Motor neuron (in vitro differentiated cells): ENCODE results near the gene RBM17. TPM values are rescaled to one million over a fixed set of nuclear protein-coding genes. Genes with fewer than 3 reads are reported as not detected.

Experiments used
- ATAC-seq, 8 experiments: fragments of 200-7000 bp; cut with Tn5 transposase; replicated peaks in 6 of 8; 2 replicates each; pipeline ENCODE4 v1.8.0; 2021; ENCODE audit warnings: mild to moderate bottlenecking in 8 of 8, moderate library complexity in 8 of 8
- H3K27ac ChIP-seq, 2 donors: fragments of 250-450 bp; sonication (Bioruptor Pico); 2 replicates each; pipeline ENCODE4 v1.9.0; 2021; ENCODE audit warnings: antibody characterized with exemption in 2 of 2, mild to moderate bottlenecking in 2 of 2, moderate library complexity in 1 of 2
- H3K4me1 ChIP-seq, 2 donors: fragments of 250-450 bp; sonication (Bioruptor Pico); replicated peaks in 1 of 2; 2 replicates each; pipeline ENCODE4 v1.6.1; 2021; ENCODE audit warnings: antibody characterized with exemption in 2 of 2, mild to moderate bottlenecking in 2 of 2, moderate library complexity in 1 of 2
- H3K4me3 ChIP-seq, 5 donors: fragments of 250-450 bp; sonication (Bioruptor Pico); 2 replicates each; pipeline ENCODE4 v1.9.0; 2021; ENCODE audit warnings: antibody characterized with exemption in 5 of 5, mild to moderate bottlenecking in 5 of 5, moderate library complexity in 4 of 5
- WGBS, 10 experiments: fragments of 450-650 bp; shearing (Covaris generic); methylation state at CpG; one replicate each; pipeline ENCODE4 v1.0.0; 2022; 5-methylcytosine and 5-hydroxymethylcytosine counted together
- in situ Hi-C, 9 experiments: fragments of 400-800 bp; cut with MboI; loops; one replicate each; pipeline ENCODE4 v1.15.0; 2021; ENCODE audit warnings: low sequenced_read_pairs in 9 of 9, low pct_unique_long_range_greater_than_20kb in 2 of 9; ENCODE audit not compliant: unreplicated experiment in 9 of 9
- total RNA-seq, 8 experiments: library from RNA; unstranded; fragments of 300-600 nt; gene quantifications; 2 replicates each; pipeline versions ENCODE4 v1.2.3 to v1.2.4, GENCODE V29; 2022

The RBM17 gene
- total RNA-seq, 8 experiments from 2014 or later, result 29.2 to 128 (median 50.7) TPM

- no peak for ATAC-seq
- Histone ChIP-seq H3K4me1 (no peaks in the 10 kb centered on the region), H3K27ac (no peak overlapping the region), H3K4me3 (no peak overlapping the region)
- in situ Hi-C loops, result loop anchor here in 4 of 9 experiments (25.0 kb wide), 1 partner anchor 299 kb away; no protein-coding TSS in a partner anchor
- WGBS, 10 experiments, result 78 to 100% (median 90%) methylated on average over 1 to 6 of the region's 6 CpGs; no CpG with 5 or more reads in 1 of the 10 experiments
These were observed 24.1 kb downstream of the RBM17 start for GRCh38 chr10:6112893-6113292.

- in situ Hi-C loops, result loop anchor here in 4 of 9 experiments (25.0 kb wide), 1 partner anchor 298 kb away; no protein-coding TSS in a partner anchor
- Histone ChIP-seq H3K4me1 (peaks cover 0 to 4% of the 10 kb centered on the region in 2 donors), H3K4me3 (no peak overlapping the region), H3K27ac (no peak overlapping the region)
- ATAC-seq, result no peak
- 50 to 100% (median 100%) methylated on average over 1 to 4 of the region's 4 CpGs for WGBS, 10 experiments
These were observed 25.5 kb downstream of the RBM17 start for GRCh38 chr10:6114299-6114698.

GRCh38 chr10:6114805-6115341 lies 26.0 kb downstream of the RBM17 start:
- WGBS, 10 experiments, result 18 to 100% (median 88%) methylated on average over 1 to 4 of the region's 4 CpGs; no CpG with 5 or more reads in 1 of the 10 experiments
- H3K27ac ChIP-seq, result no peak overlapping the region
- H3K4me1 ChIP-seq, result peaks cover 0 to 8% of the 10 kb centered on the region in 2 donors
- in situ Hi-C loops, result loop anchor here in 4 of 9 experiments (25.0 kb wide), 1 partner anchor 297 kb away; no protein-coding TSS in a partner anchor
- no peak overlapping the region for H3K4me3 ChIP-seq
- ATAC-seq, result peak in 2 of 8 experiments; percentile 53 to 73

GRCh38 chr10:6115411-6115810 lies 26.6 kb downstream of the RBM17 start:
- Histone ChIP-seq H3K27ac (no peak overlapping the region), H3K4me3 (no peak overlapping the region), H3K4me1 (peaks cover 0 to 8% of the 10 kb centered on the region in 2 donors)
- 43 to 100% (median 94%) methylated on average over 1 to 4 of the region's 4 CpGs for WGBS, 10 experiments
- ATAC-seq, result no peak
- in situ Hi-C loops, result loop anchor here in 4 of 9 experiments (25.0 kb wide), 1 partner anchor 297 kb away; no protein-coding TSS in a partner anchor

- Histone ChIP-seq H3K4me3 (no peak overlapping the region), H3K27ac (no peak overlapping the region), H3K4me1 (peaks cover 0 to 8% of the 10 kb centered on the region in 2 donors)
- 52 to 100% (median 85%) methylated on average over 1 to 3 of the region's 3 CpGs for WGBS, 10 experiments
- no peak for ATAC-seq
- in situ Hi-C loops, result loop anchor here in 4 of 9 experiments (25.0 kb wide), 1 partner anchor 296 kb away; no protein-coding TSS in a partner anchor
These were observed 27.1 kb downstream of the RBM17 start for GRCh38 chr10:6115824-6116350.

GRCh38 chr10:6116806-6117205 lies 28.0 kb downstream of the RBM17 start:
- Histone ChIP-seq H3K27ac (no peak overlapping the region), H3K4me1 (peaks cover 0 to 8% of the 10 kb centered on the region in 2 donors), H3K4me3 (no peak overlapping the region)
- no peak for ATAC-seq
- 36 to 100% (median 100%) methylated on average over 1 of the region's 1 CpG; no CpG with 5 or more reads in 2 of the 10 experiments for WGBS, 10 experiments
- in situ Hi-C loops, result loop anchor here in 4 of 9 experiments (25.0 kb wide), 1 partner anchor 295 kb away; no protein-coding TSS in a partner anchor

GRCh38 chr10:6117711-6118110 lies 28.9 kb downstream of the RBM17 start:
- ATAC-seq, result no peak
- 87 to 100% (median 93%) methylated on average over 1 to 8 of the region's 11 CpGs; no CpG with 5 or more reads in 6 of the 10 experiments for WGBS, 10 experiments
- Histone ChIP-seq H3K4me1 (peaks cover 0 to 8% of the 10 kb centered on the region in 2 donors), H3K4me3 (no peak overlapping the region), H3K27ac (no peak overlapping the region)
- in situ Hi-C loops, result loop anchor here in 4 of 9 experiments (25.0 kb wide), 1 partner anchor 295 kb away; no protein-coding TSS in a partner anchor

GRCh38 chr10:6119423-6119822 lies 30.6 kb downstream of the RBM17 start:
- 34 to 79% (median 65%) methylated on average over 1 to 5 of the region's 5 CpGs; no CpG with 5 or more reads in 1 of the 10 experiments for WGBS, 10 experiments
- Histone ChIP-seq H3K27ac (no peak overlapping the region), H3K4me1 (peaks cover 0 to 8% of the 10 kb centered on the region in 2 donors), H3K4me3 (no peak overlapping the region)
- ATAC-seq, result peak in 1 of 8 experiments; percentile 57
- in situ Hi-C loops, result loop anchor here in 4 of 9 experiments (25.0 kb wide), 1 partner anchor 293 kb away; no protein-coding TSS in a partner anchor

GRCh38 chr10:6119962-6120361 lies 31.1 kb downstream of the RBM17 start:
- 55 to 100% (median 98%) methylated on average over 1 to 9 of the region's 13 CpGs; no CpG with 5 or more reads in 3 of the 10 experiments for WGBS, 10 experiments
- Histone ChIP-seq H3K4me3 (no peak overlapping the region), H3K27ac (no peak overlapping the region), H3K4me1 (peaks cover 0 to 8% of the 10 kb centered on the region in 2 donors)
- in situ Hi-C loops, result loop anchor here in 4 of 9 experiments (25.0 kb wide), 1 partner anchor 292 kb away; no protein-coding TSS in a partner anchor
- no peak for ATAC-seq

GRCh38 chr10:6120691-6121090 lies 31.9 kb downstream of the RBM17 start:
- WGBS, 10 experiments, result 28 to 85% (median 76%) methylated on average over 2 to 12 of the region's 15 CpGs; no CpG with 5 or more reads in 2 of the 10 experiments
- H3K27ac ChIP-seq, result no peak overlapping the region
- no peak overlapping the region for H3K4me3 ChIP-seq
- in situ Hi-C loops, result loop anchor here in 4 of 9 experiments (25.0 kb wide), 1 partner anchor 292 kb away; no protein-coding TSS in a partner anchor
- peaks cover 0 to 8% of the 10 kb centered on the region in 2 donors for H3K4me1 ChIP-seq
- peak in 1 of 8 experiments; percentile 15 for ATAC-seq

GRCh38 chr10:6121146-6121545 lies 32.3 kb downstream of the RBM17 start:
- no peak for ATAC-seq
- Histone ChIP-seq H3K4me1 (peaks cover 0 to 12% of the 10 kb centered on the region in 2 donors), H3K4me3 (no peak overlapping the region), H3K27ac (no peak overlapping the region)
- in situ Hi-C loops, result loop anchor here in 4 of 9 experiments (25.0 kb wide), 1 partner anchor 291 kb away; no protein-coding TSS in a partner anchor
- 33 to 100% (median 90%) methylated on average over 1 to 5 of the region's 11 CpGs; no CpG with 5 or more reads in 4 of the 10 experiments for WGBS, 10 experiments

GRCh38 chr10:6123532-6123931 lies 34.7 kb downstream of the RBM17 start:
- no peak overlapping the region for H3K27ac ChIP-seq
- 17 to 100% (median 83%) methylated on average over 1 to 5 of the region's 5 CpGs for WGBS, 10 experiments
- in situ Hi-C loops, result loop anchor here in 4 of 9 experiments (25.0 kb wide), 1 partner anchor 289 kb away; no protein-coding TSS in a partner anchor
- no peak overlapping the region for H3K4me3 ChIP-seq
- peaks cover under 1 to 15% of the 10 kb centered on the region in 2 donors for H3K4me1 ChIP-seq
- no peak for ATAC-seq

- WGBS, 10 experiments, result 19 to 100% (median 78%) methylated on average over 1 to 8 of the region's 9 CpGs; no CpG with 5 or more reads in 1 of the 10 experiments
- in situ Hi-C loops, result loop anchor here in 4 of 9 experiments (25.0 kb wide), 1 partner anchor 288 kb away; no protein-coding TSS in a partner anchor
- Histone ChIP-seq H3K27ac (no peak overlapping the region), H3K4me1 (peaks cover 3 to 12% of the 10 kb centered on the region in 2 donors), H3K4me3 (no peak overlapping the region)
- ATAC-seq, result peak in 6 of 8 experiments; percentile 15 to 78 (median 60)
These were observed 35.8 kb downstream of the RBM17 start for GRCh38 chr10:6124666-6125065.
